Hepatocyte (in vitro differentiated cells): ENCODE data around the gene FTCD.

Experiments used
- CTCF ChIP-seq: fragments of 200-600 bp; sonication (generic); IDR thresholded peaks from 2 replicates; pipeline ENCODE4 v1.5.1; 2016; ENCODE audit warnings: antibody characterized with exemption, mild to moderate bottlenecking; ENCODE audit not compliant: poor library complexity
- EZH2phosphoT487 ChIP-seq: fragments of 200-600 bp; sonication (generic); IDR thresholded peaks from one replicate; pipeline ENCODE4 v1.6.1; 2018; ENCODE audit warnings: antibody characterized with exemption, mild to moderate bottlenecking, low read depth, moderate library complexity; ENCODE audit not compliant: unreplicated experiment, severe bottlenecking

GRCh38 chr21:46099476-46099875 is 55.9 kb downstream of the FTCD start:
- TF ChIP-seq CTCF (no peak), EZH2phosphoT487 (no peak)
